GM18499 (cell line): ENCODE results near the gene SYNJ2.

Experiments used
- ATAC-seq: cut with Tn5 transposase; IDR thresholded peaks from one replicate; pipeline ENCODE4 v1.9.1; 2021; ENCODE audit warnings: moderate number of reproducible peaks; ENCODE audit not compliant: insufficient read depth, unreplicated experiment

The SYNJ2 gene

GRCh38 chr6:158010591-158011477 is 29.2 kb downstream of the SYNJ2 start:
- no peak for ATAC-seq

GRCh38 chr6:158011478-158011920 is 29.8 kb downstream of the SYNJ2 start:
- ATAC-seq: no peak

GRCh38 chr6:158011980-158012566 is 30.4 kb downstream of the SYNJ2 start:
- ATAC-seq: no peak

- no peak for ATAC-seq
Observed at GRCh38 chr6:158013904-158014504, 32.3 kb downstream of the SYNJ2 start.

GRCh38 chr6:158014505-158015187 is 33.0 kb downstream of the SYNJ2 start:
- no peak for ATAC-seq

GRCh38 chr6:158015188-158015506 is 33.5 kb downstream of the SYNJ2 start:
- ATAC-seq: no peak

GRCh38 chr6:158016571-158017383 is 35.1 kb downstream of the SYNJ2 start:
- ATAC-seq: no peak

- ATAC-seq: no peak
Observed at GRCh38 chr6:158017621-158018040, 36.0 kb downstream of the SYNJ2 start.

- no peak for ATAC-seq
Observed at GRCh38 chr6:158018041-158018771, 36.5 kb downstream of the SYNJ2 start.

- no peak for ATAC-seq
Observed at GRCh38 chr6:158018851-158019361, 37.2 kb downstream of the SYNJ2 start.

- ATAC-seq: no peak
Observed at GRCh38 chr6:158019416-158019815, 37.8 kb downstream of the SYNJ2 start.

- no peak for ATAC-seq
Observed at GRCh38 chr6:158020272-158020711, 38.6 kb downstream of the SYNJ2 start.

- ATAC-seq: no peak
Observed at GRCh38 chr6:158020811-158021210, 39.1 kb downstream of the SYNJ2 start.

GRCh38 chr6:158021376-158021775 is 39.7 kb downstream of the SYNJ2 start:
- no peak for ATAC-seq

- ATAC-seq: no peak
Observed at GRCh38 chr6:158021814-158022748, 40.4 kb downstream of the SYNJ2 start.

- ATAC-seq: no peak
Observed at GRCh38 chr6:158022749-158023596, 41.3 kb downstream of the SYNJ2 start.

- ATAC-seq: no peak
Observed at GRCh38 chr6:158023597-158023939, 41.9 kb downstream of the SYNJ2 start.
